ENCODE data around the gene CADM2.

GRCh38 chr3:85697156-85697555, 738.4 kb downstream of the CADM2 start:
- TF ChIP-seq POLR2A (IDR thresholded peaks at IDR 0.05; ENCODE audit: low read length) (no peak), GATA1 (IDR thresholded peaks at IDR 0.05; ENCODE audit: low read depth, low read length) (no peak)

Measured in erythroblast (primary cell).